Measurements from ENCODE around the gene BMAL1. TPM values are rescaled to one million over a fixed set of nuclear protein-coding genes. Genes with fewer than 3 reads are reported as not detected.

Gene BMAL1
- total RNA-seq, 2 donors from 2014 or later, result 3.7 to 7.2 TPM

DNA sequence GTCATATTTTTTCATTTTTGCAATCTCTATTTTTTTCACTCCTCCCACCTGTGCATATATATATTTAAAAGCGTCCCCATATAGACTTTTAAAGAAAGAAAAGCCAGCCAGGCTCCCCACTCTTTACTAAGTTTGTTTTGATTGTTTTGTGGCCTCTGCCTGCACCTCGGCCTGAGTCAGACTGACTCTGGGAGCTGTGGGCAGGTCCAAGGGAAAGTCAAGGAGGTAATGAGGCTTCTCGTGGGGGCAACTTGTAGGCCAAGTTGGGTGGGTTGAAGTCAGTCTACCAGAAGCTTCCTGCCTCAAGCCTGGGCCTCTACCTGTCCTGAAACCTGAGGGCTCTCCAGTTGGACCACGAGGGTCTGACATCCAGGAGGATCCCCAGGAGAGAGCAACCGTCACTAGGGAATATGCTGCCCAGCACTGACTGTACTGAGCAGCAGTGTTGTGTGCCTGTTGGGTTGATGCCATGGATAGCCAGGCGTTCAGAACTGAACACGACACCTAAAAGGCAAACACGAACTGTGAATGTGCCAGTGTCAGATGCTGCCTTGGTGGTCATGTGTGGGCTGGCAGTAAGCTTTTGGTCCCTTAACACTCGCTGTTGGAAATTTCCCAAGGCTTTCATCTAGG, 58.8 kb downstream of the BMAL1 start:
- Mint-ChIP-seq H3K9me3 (no peaks in the 10 kb centered on the region), H3K4me3 (no peak overlapping the region), H3K4me1 (no peaks in the 10 kb centered on the region), H3K27ac (no peak overlapping the region), H3K27me3 (ENCODE audit: insufficient read depth) (no peaks in the 10 kb centered on the region), H3K36me3 (ENCODE audit: low read depth) (no peaks in the 10 kb centered on the region)
- H3K9me3 ChIP-seq (ENCODE audit: control insufficient read depth, low read length), result no peaks in the 10 kb centered on the region
- H3K27me3 ChIP-seq (ENCODE audit: control insufficient read depth, insufficient read depth, low read length, poor library complexity, severe bottlenecking), result no peaks in the 10 kb centered on the region
- no peak overlapping the region for H3K9ac ChIP-seq (ENCODE audit: extremely low read depth, low read length, poor library complexity, severe bottlenecking)
- no peak for DNase-seq
- no peak overlapping the region for H3K27ac ChIP-seq (ENCODE audit: low read depth, low read length)
- no peaks in the 10 kb centered on the region for H3K4me1 ChIP-seq (ENCODE audit: control insufficient read depth, insufficient read depth, low read length)
- TF ChIP-seq, protein P1, sequence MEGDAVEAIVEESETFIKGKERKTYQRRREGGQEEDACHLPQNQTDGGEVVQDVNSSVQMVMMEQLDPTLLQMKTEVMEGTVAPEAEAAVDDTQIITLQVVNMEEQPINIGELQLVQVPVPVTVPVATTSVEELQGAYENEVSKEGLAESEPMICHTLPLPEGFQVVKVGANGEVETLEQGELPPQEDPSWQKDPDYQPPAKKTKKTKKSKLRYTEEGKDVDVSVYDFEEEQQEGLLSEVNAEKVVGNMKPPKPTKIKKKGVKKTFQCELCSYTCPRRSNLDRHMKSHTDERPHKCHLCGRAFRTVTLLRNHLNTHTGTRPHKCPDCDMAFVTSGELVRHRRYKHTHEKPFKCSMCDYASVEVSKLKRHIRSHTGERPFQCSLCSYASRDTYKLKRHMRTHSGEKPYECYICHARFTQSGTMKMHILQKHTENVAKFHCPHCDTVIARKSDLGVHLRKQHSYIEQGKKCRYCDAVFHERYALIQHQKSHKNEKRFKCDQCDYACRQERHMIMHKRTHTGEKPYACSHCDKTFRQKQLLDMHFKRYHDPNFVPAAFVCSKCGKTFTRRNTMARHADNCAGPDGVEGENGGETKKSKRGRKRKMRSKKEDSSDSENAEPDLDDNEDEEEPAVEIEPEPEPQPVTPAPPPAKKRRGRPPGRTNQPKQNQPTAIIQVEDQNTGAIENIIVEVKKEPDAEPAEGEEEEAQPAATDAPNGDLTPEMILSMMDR (conservative IDR thresholded peaks at IDR 0.05), result no peak
- no peaks in the 10 kb centered on the region for H3K36me3 ChIP-seq (ENCODE audit: control insufficient read depth, insufficient read depth, low read length)
- H3K4me3 ChIP-seq (ENCODE audit: low read length), result no peak overlapping the region
- 90 to 95% methylated on average over 4 to 9 of the region's 9 CpGs for WGBS, 2 experiments (ENCODE audit: insufficient coverage in 1 of 2, insufficient read length in 1 of 2)

GRCh38 chr11:13338019-13338426, 60.4 kb downstream of the BMAL1 start:
- Histone ChIP-seq H3K36me3 (ENCODE audit: control insufficient read depth, insufficient read depth, low read length) (no peaks in the 10 kb centered on the region), H3K4me3 (ENCODE audit: low read length) (no peak overlapping the region), H3K9me3 (ENCODE audit: control insufficient read depth, low read length) (peaks cover 11% of the 10 kb centered on the region), H3K27me3 (ENCODE audit: control insufficient read depth, insufficient read depth, low read length, poor library complexity, severe bottlenecking) (no peaks in the 10 kb centered on the region), H3K4me1 (ENCODE audit: control insufficient read depth, insufficient read depth, low read length) (no peaks in the 10 kb centered on the region), H3K9ac (ENCODE audit: extremely low read depth, low read length, poor library complexity, severe bottlenecking) (no peak overlapping the region), H3K27ac (ENCODE audit: low read depth, low read length) (no peak overlapping the region)
- TF ChIP-seq, protein P1 (conservative IDR thresholded peaks at IDR 0.05), result no peak
- H3K9me3 Mint-ChIP-seq, result peaks cover 12% of the 10 kb centered on the region
- H3K4me1 Mint-ChIP-seq, result no peaks in the 10 kb centered on the region
- no peaks in the 10 kb centered on the region for H3K27me3 Mint-ChIP-seq (ENCODE audit: insufficient read depth)
- H3K27ac Mint-ChIP-seq, result no peak overlapping the region
- H3K36me3 Mint-ChIP-seq (ENCODE audit: low read depth), result no peaks in the 10 kb centered on the region
- no peak for DNase-seq
- H3K4me3 Mint-ChIP-seq, result no peak overlapping the region
- 83 to 92% methylated on average over 4 to 5 of the region's 5 CpGs for WGBS, 2 experiments (ENCODE audit: insufficient coverage in 1 of 2, insufficient read length in 1 of 2)

DNA sequence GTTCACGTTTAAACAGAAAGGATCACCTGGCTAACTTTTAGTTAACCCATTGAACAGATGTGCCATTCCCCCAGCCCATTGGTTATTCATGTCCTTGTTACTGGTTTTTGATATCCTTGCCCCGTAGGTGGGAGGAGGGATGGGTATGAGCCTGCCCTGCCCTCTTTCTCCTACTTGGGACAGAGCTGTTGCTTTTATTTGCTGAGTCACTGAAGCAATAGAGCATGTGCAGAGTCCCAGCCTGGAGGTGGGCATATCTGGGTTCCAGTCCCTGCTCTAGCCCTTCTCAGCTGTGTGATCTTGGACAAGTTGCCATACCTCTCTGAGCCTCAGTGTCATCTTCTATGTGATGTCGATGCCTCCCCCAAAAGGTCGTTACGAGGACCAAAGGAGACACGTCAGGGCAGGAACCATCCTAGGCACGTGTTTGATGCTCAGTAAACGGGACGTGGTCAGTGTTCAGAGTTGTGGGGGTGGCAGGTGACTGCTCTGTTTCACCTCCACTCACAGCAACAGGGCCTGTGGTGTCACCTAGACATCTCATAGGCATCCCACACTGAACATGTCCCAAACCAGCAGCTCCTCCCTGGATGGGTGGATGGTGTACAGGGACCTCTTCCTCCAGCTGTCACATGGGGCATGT, 61.0 kb downstream of the BMAL1 start:
- no peaks in the 10 kb centered on the region for H3K27me3 ChIP-seq (ENCODE audit: control insufficient read depth, insufficient read depth, low read length, poor library complexity, severe bottlenecking)
- no peaks in the 10 kb centered on the region for H3K27me3 Mint-ChIP-seq (ENCODE audit: insufficient read depth)
- H3K4me3 Mint-ChIP-seq, result no peak overlapping the region
- no peaks in the 10 kb centered on the region for H3K4me1 ChIP-seq (ENCODE audit: control insufficient read depth, insufficient read depth, low read length)
- H3K9me3 ChIP-seq (ENCODE audit: control insufficient read depth, low read length), result peaks cover 13% of the 10 kb centered on the region
- TF ChIP-seq, protein P1 (conservative IDR thresholded peaks at IDR 0.05), result no peak
- no peak overlapping the region for H3K4me3 ChIP-seq (ENCODE audit: low read length)
- H3K9ac ChIP-seq (ENCODE audit: extremely low read depth, low read length, poor library complexity, severe bottlenecking), result no peak overlapping the region
- no peaks in the 10 kb centered on the region for H3K36me3 Mint-ChIP-seq (ENCODE audit: low read depth)
- no peaks in the 10 kb centered on the region for H3K4me1 Mint-ChIP-seq
- DNase-seq, result no peak
- peaks cover 14% of the 10 kb centered on the region for H3K9me3 Mint-ChIP-seq
- H3K36me3 ChIP-seq (ENCODE audit: control insufficient read depth, insufficient read depth, low read length), result no peaks in the 10 kb centered on the region
- no peak overlapping the region for H3K27ac ChIP-seq (ENCODE audit: low read depth, low read length)
- no peak overlapping the region for H3K27ac Mint-ChIP-seq
- WGBS, 2 experiments (ENCODE audit: insufficient coverage in 1 of 2, insufficient read length in 1 of 2), result 88 to 89% methylated on average over 3 to 9 of the region's 9 CpGs

Measured in endodermal cell (in vitro differentiated cells).